H1 (cell line): ENCODE measurements around the gene ZBTB20. TPM values are rescaled to one million over a fixed set of nuclear protein-coding genes. Genes with fewer than 3 reads are reported as not detected.

Experiments used
- ASH2L ChIP-seq: fragments of 200-600, 300-600 bp; sonication (generic); IDR thresholded peaks from one replicate; pipeline ENCODE4 v1.7.1; 2017; ENCODE audit warnings: low read length
- BCL11A ChIP-seq, 2 experiments: IDR thresholded peaks; one replicate each; pipeline ENCODE4 v1.6.1; 2011; ENCODE audit warnings: low read depth in 2 of 2, low read length in 2 of 2, mild to moderate bottlenecking in 2 of 2
- RFX5 ChIP-seq: IDR thresholded peaks from 2 replicates; pipeline ENCODE4 v1.6.1; 2011; ENCODE audit warnings: low read depth, low read length, improper control_type of control experiment, borderline replicate concordance
- SP1 ChIP-seq: IDR thresholded peaks from 2 replicates; pipeline ENCODE4 v1.6.1; 2011; ENCODE audit warnings: low read depth, low read length
- TCF12 ChIP-seq: IDR thresholded peaks from 2 replicates; pipeline ENCODE4 v1.6.1; 2011; ENCODE audit warnings: low read depth, mild to moderate bottlenecking, low read length
- polyA plus RNA-seq, 7 experiments: library from polyadenylated mRNA; depleted of rRNA in 3 of 7; stranded (reverse) in 5 of 7; unstranded in 2 of 7; fragments of >200 nt in 5 of 7; fragments of 200-250 nt in 2 of 7; gene quantifications; 1 replicate in 5 of 7; 2 replicates in 1 of 7; 4 replicates in 1 of 7; pipeline versions ENCODE4 v1.2.1 to v1.2.3, GENCODE V29; 2011 to 2013; ENCODE audit warnings: missing spikeins in 2 of 7, mixed read lengths in 2 of 7
- total RNA-seq: library from RNA; stranded (reverse); fragmentation: NEBNext Ultra II Directional; extraction: Animal tissue kit (Norgen Biotek cat#: 25700); gene quantifications from 2 replicates; pipeline ENCODE4 v1.2.1, GENCODE V29; 2021
- TF ChIP-seq, protein P1 (sequence below): fragments of 300-600 bp; sonication (generic); IDR thresholded peaks from 2 replicates; pipeline ENCODE4 v1.7.1; 2012; ENCODE audit warnings: low read length, moderate library complexity, mild to moderate bottlenecking, inconsistent platforms; ENCODE audit not compliant: insufficient replicate concordance
- TF ChIP-seq, protein P2 (sequence below): IDR thresholded peaks from 2 replicates; pipeline ENCODE4 v1.6.1; 2011; ENCODE audit warnings: low read depth, mild to moderate bottlenecking, low read length; ENCODE audit not compliant: insufficient read depth
- TF ChIP-seq, protein P3 (sequence below): IDR thresholded peaks from 2 replicates; pipeline ENCODE4 v1.6.1; 2012; ENCODE audit warnings: inconsistent platforms

ZBTB20 gene
- total and polyA plus RNA-seq, 2 of the 8 experiments (the other 6 are each of a cell fraction or from before 2014, with no cell fraction given): 0.35 to 1.3 TPM

DNA sequence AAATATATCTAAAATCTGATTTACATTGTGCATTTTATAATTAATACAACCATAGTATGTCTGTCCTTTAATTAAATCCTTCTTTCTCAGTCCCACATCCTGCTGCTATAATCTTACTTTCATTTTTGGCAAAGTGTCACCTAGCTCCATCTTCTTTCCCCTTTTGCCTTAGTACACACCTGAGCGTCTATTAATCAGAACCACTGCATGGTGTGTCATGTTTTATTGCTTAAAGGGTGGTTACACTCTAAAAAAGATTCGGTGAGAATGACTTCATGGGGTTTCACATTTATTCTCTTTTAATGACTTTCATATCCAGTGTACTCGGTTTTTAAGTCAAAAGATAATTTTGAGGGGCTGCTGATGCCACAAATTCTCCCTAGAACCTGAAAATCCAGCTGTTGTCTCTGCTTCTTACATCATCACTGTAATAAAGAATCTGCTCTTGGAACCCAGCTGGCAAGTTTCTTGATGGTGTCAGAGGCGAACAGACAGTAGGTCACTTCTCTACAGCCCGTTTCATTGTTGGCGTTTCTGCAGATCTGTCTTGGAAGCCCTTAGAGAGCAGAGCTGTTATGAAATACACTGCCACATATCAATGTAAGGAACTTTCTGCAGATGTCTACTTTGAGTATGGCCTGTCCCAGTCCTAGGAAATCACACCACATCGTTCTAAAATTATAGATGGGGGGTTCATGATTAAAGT is 753.6 kb downstream of the ZBTB20 start (continued):
- TF ChIP-seq, protein P1, sequence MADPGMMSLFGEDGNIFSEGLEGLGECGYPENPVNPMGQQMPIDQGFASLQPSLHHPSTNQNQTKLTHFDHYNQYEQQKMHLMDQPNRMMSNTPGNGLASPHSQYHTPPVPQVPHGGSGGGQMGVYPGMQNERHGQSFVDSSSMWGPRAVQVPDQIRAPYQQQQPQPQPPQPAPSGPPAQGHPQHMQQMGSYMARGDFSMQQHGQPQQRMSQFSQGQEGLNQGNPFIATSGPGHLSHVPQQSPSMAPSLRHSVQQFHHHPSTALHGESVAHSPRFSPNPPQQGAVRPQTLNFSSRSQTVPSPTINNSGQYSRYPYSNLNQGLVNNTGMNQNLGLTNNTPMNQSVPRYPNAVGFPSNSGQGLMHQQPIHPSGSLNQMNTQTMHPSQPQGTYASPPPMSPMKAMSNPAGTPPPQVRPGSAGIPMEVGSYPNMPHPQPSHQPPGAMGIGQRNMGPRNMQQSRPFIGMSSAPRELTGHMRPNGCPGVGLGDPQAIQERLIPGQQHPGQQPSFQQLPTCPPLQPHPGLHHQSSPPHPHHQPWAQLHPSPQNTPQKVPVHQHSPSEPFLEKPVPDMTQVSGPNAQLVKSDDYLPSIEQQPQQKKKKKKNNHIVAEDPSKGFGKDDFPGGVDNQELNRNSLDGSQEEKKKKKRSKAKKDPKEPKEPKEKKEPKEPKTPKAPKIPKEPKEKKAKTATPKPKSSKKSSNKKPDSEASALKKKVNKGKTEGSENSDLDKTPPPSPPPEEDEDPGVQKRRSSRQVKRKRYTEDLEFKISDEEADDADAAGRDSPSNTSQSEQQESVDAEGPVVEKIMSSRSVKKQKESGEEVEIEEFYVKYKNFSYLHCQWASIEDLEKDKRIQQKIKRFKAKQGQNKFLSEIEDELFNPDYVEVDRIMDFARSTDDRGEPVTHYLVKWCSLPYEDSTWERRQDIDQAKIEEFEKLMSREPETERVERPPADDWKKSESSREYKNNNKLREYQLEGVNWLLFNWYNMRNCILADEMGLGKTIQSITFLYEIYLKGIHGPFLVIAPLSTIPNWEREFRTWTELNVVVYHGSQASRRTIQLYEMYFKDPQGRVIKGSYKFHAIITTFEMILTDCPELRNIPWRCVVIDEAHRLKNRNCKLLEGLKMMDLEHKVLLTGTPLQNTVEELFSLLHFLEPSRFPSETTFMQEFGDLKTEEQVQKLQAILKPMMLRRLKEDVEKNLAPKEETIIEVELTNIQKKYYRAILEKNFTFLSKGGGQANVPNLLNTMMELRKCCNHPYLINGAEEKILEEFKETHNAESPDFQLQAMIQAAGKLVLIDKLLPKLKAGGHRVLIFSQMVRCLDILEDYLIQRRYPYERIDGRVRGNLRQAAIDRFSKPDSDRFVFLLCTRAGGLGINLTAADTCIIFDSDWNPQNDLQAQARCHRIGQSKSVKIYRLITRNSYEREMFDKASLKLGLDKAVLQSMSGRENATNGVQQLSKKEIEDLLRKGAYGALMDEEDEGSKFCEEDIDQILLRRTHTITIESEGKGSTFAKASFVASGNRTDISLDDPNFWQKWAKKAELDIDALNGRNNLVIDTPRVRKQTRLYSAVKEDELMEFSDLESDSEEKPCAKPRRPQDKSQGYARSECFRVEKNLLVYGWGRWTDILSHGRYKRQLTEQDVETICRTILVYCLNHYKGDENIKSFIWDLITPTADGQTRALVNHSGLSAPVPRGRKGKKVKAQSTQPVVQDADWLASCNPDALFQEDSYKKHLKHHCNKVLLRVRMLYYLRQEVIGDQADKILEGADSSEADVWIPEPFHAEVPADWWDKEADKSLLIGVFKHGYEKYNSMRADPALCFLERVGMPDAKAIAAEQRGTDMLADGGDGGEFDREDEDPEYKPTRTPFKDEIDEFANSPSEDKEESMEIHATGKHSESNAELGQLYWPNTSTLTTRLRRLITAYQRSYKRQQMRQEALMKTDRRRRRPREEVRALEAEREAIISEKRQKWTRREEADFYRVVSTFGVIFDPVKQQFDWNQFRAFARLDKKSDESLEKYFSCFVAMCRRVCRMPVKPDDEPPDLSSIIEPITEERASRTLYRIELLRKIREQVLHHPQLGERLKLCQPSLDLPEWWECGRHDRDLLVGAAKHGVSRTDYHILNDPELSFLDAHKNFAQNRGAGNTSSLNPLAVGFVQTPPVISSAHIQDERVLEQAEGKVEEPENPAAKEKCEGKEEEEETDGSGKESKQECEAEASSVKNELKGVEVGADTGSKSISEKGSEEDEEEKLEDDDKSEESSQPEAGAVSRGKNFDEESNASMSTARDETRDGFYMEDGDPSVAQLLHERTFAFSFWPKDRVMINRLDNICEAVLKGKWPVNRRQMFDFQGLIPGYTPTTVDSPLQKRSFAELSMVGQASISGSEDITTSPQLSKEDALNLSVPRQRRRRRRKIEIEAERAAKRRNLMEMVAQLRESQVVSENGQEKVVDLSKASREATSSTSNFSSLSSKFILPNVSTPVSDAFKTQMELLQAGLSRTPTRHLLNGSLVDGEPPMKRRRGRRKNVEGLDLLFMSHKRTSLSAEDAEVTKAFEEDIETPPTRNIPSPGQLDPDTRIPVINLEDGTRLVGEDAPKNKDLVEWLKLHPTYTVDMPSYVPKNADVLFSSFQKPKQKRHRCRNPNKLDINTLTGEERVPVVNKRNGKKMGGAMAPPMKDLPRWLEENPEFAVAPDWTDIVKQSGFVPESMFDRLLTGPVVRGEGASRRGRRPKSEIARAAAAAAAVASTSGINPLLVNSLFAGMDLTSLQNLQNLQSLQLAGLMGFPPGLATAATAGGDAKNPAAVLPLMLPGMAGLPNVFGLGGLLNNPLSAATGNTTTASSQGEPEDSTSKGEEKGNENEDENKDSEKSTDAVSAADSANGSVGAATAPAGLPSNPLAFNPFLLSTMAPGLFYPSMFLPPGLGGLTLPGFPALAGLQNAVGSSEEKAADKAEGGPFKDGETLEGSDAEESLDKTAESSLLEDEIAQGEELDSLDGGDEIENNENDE: no peak
- TF ChIP-seq SP1 (no peak), TCF12 (no peak), BCL11A (IDR thresholded peaks at IDR 0.05; ENCODE audit: low read depth in 2 of 2, low read length in 2 of 2) (no peak), ASH2L (no peak), RFX5 (no peak)
- TF ChIP-seq, protein P2, sequence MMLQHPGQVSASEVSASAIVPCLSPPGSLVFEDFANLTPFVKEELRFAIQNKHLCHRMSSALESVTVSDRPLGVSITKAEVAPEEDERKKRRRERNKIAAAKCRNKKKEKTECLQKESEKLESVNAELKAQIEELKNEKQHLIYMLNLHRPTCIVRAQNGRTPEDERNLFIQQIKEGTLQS: no peak
- TF ChIP-seq, protein P3, sequence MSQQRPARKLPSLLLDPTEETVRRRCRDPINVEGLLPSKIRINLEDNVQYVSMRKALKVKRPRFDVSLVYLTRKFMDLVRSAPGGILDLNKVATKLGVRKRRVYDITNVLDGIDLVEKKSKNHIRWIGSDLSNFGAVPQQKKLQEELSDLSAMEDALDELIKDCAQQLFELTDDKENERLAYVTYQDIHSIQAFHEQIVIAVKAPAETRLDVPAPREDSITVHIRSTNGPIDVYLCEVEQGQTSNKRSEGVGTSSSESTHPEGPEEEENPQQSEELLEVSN: no peak
